K562 (cell line): ENCODE measurements around the gene CCNT1. TPM values are rescaled to one million over a fixed set of nuclear protein-coding genes. Genes with fewer than 3 reads are reported as not detected.

Experiments used
- BCLAF1 ChIP-seq, 2 experiments: fragments of 450-650 bp in 1 of 2; IDR thresholded peaks; 2 replicates each; pipeline ENCODE4 v1.6.1; 2011 to 2017; ENCODE audit warnings: low read depth in 2 of 2, antibody characterized with exemption in 1 of 2, borderline replicate concordance in 1 of 2, low read length in 1 of 2, mild to moderate bottlenecking in 1 of 2, mixed read lengths in 1 of 2; ENCODE audit not compliant: control insufficient read depth in 1 of 2
- CBFA2T3 ChIP-seq: fragments of 450-650 bp; IDR thresholded peaks from 2 replicates; pipeline ENCODE4 v1.6.1; 2017
- CHD1 ChIP-seq: fragments of 200-600 bp; sonication (generic); IDR thresholded peaks from one replicate; pipeline ENCODE4 v1.6.1; 2012; ENCODE audit warnings: mild to moderate bottlenecking, moderate library complexity, low read length, inconsistent platforms
- CXXC5 ChIP-seq: fragments of 250-450 bp; sonication (Bioruptor Pico); IDR thresholded peaks from 2 replicates; pipeline ENCODE4 v1.8.0; 2022; ENCODE audit warnings: inconsistent platforms, mild to moderate bottlenecking, moderate library complexity
- HES1 ChIP-seq: fragments of 450-650 bp; IDR thresholded peaks from 2 replicates; pipeline ENCODE4 v1.6.1; 2016; ENCODE audit warnings: low read depth, mild to moderate bottlenecking, moderate library complexity
- MTF1 ChIP-seq: fragments of 250-450 bp; sonication (Bioruptor Pico); IDR thresholded peaks from 2 replicates; pipeline ENCODE4 v1.9.0; 2021; ENCODE audit warnings: moderate library complexity, mild to moderate bottlenecking, inconsistent platforms, borderline replicate concordance
- NRF1 ChIP-seq, 2 experiments: fragments of 450-650 bp; IDR thresholded peaks in 1 of 2; conservative IDR thresholded peaks in 1 of 2; 2 replicates each; pipeline ENCODE4 v1.6.1; 2014; ENCODE audit warnings: mild to moderate bottlenecking in 2 of 2
- PHF21A ChIP-seq: fragments of 450-650 bp; IDR thresholded peaks from 2 replicates; pipeline ENCODE4 v1.6.1; 2017; ENCODE audit warnings: low read depth, borderline replicate concordance
- ZNF165 ChIP-seq: fragments of 250-450 bp; sonication (Bioruptor Pico); IDR thresholded peaks from 2 replicates; pipeline ENCODE4 v1.4.0; 2020; ENCODE audit warnings: borderline replicate concordance
- polyA plus RNA-seq, 8 experiments: library from polyadenylated mRNA; depleted of rRNA in 4 of 8; stranded (reverse) in 5 of 8; unstranded in 3 of 8; fragments of >200 nt; fragmentation: Nextera tagmentation in 2 of 8; fragmentation: Illumina TruSeq in 1 of 8; extraction: Ambion mirVana in 2 of 8; extraction: Trizol in 1 of 8; gene quantifications; 2 replicates each; pipeline versions ENCODE4 v1.2.1 to v1.2.3, GENCODE V29; 2011 to 2014; ENCODE audit warnings: inconsistent platforms in 1 of 8, missing spikeins in 1 of 8
- total RNA-seq, 7 experiments: library from RNA; depleted of rRNA in 6 of 7; stranded (reverse); fragments of >200 nt in 6 of 7; fragmentation: Illumina TruSeq in 2 of 7; extraction: Trizol in 2 of 7; gene quantifications; 2 replicates each; pipeline versions ENCODE4 v1.2.1 to v1.2.3, GENCODE V29; 2011 to 2021; ENCODE audit warnings: low replicate concordance in 1 of 7

CCNT1 gene
- total and polyA plus RNA-seq, 9 of the 15 experiments (the other 6 are each of a cell fraction or from before 2014, with no cell fraction given), result 9.7 to 52.4 (median 33.4) TPM

GRCh38 chr12:48690436-48690835, 26.1 kb downstream of the CCNT1 start (continued):
- TF ChIP-seq PHF21A (no peak), BCLAF1 (IDR thresholded peaks at IDR 0.05; ENCODE audit: borderline replicate concordance in 1 of 2, control insufficient read depth in 1 of 2, low read depth in 2 of 2, low read length in 1 of 2) (no peak), NRF1 (conservative IDR thresholded peaks at IDR 0.05 in 1 of 2, IDR thresholded peaks at IDR 0.05 in 1 of 2) (no peak), CHD1 (no peak), MTF1 (CRISPR knock-in tag) (no peak), CXXC5 (CRISPR knock-in tag) (no peak), CBFA2T3 (no peak), ZNF165 (no peak), HES1 (no peak)
- TF ChIP-seq, all 486 proteins: peak for 0
